ENCODE measurements around the gene MYO7A.

Gene MYO7A

DNA sequence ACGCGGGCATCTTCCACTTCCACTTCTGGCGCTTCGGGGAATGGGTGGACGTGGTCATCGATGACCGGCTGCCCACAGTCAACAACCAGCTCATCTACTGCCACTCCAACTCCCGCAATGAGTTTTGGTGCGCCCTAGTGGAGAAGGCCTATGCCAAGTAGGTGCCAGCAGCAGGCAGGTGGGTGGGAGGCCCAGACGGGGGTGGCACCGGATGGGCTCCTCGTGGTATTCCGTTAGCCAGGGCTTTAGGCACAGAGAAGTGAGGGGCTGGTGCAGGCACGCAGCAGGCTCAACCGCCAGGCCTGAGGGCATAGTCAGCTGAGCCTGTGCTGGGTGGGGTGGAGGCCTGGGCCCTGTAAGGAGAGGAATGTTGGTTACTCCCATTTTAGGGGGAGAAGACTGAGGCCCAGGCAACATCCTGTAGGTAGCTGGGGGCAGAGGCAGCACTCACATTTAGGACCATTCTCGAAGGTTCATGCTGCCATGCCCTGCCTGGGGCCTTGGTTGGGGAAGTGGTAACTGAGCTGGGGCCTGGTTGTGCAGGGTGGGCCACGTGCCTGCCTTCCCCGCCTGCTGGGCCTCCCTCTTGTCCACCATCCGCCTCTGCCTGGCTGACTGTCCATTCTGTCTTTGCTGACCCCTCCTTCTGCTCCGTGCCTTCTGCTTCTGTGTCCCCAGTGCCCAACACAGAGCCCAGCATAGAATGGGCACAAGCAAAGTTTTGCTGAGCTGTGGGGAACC lies 15.2 kb upstream of the MYO7A start:
- DNase-seq = no peak

DNA sequence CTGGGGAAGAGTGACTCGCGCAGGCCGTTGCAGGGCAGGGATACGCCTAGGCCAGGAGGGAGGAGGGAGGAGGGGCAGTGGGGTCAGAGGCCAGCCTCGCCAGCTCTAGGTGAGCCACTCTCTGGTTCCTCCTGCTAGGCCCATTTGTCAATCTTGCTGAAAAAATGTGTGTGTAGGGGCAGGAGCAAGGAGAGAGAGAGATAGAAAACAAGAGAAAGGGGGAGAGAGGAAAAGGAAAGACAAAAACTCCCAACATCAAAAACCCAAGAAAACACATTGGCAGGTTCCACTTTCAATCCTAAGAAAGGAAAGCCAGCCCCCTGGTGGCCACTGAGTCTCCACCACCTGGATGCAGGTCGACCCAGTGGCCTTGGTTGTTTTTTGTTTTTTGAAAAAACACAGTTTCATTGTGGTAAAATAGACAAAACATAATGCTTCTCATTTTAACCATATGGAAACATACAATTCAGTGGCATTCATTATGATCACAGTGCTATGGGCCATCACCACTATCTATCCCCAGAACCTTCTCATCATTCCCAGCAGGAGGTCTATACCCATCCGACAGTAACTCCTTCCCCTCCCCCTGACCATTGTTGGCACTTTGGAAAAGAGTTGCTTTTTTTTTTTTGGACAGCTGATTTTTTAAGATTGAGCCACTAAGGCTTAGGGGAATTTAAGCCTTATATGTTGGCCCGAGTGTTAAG lies 14.5 kb upstream of the MYO7A start:
- DNase-seq = peak; percentile 13 to 24

DNA sequence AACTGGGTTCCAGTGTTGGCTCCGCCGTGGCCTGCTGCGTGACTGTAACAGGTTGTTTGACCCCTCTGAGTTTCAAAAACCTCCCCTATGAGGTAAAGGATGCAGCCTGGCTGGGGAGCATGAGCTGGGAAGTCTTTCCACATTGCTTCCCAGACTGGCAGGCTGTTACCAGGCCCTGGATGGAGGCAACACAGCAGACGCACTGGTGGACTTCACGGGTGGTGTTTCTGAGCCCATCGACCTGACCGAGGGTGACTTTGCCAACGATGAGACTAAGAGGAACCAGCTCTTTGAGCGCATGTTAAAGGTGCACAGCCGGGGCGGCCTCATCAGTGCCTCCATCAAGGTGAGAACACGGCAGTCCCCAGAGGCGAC lies 14.0 kb upstream of the MYO7A start:
- no peak for DNase-seq

DNA sequence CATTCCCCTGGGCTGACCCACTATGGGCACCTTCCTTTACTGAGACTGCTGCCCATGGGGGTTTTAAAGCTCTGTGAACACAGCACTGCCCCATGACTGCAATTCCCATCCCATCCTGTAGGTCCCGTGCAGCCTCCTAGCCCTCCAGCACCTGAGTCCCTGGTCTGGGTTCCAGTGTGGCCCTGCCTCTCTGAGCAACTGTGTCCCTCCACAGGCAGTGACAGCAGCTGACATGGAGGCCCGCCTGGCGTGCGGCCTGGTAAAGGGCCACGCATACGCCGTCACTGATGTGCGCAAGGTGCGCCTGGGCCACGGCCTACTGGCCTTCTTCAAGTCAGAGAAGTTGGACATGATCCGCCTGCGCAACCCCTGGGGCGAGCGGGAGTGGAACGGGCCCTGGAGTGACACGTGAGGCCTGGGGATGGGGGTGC lies 12.8 kb upstream of the MYO7A start:
- DNase-seq = no peak

DNA sequence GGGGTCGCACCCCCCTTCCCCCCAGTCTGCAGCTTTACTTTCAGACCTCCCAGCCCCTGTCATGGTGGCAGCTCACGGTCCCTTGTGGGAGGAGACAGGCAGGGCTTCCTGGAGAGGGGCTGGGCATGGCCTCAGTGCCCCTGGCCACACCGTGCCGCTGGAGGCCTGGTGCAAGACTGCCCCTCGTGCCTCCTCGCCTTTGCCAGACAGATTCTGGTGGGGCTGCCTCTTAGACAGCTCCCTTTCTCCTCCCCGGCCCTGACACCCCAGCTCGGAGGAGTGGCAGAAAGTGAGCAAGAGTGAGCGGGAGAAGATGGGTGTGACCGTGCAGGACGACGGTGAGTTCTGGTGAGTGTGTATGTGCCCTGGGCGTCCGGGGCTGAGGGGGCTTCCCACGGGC lies 12.1 kb upstream of the MYO7A start:
- DNase-seq = no peak

DNA sequence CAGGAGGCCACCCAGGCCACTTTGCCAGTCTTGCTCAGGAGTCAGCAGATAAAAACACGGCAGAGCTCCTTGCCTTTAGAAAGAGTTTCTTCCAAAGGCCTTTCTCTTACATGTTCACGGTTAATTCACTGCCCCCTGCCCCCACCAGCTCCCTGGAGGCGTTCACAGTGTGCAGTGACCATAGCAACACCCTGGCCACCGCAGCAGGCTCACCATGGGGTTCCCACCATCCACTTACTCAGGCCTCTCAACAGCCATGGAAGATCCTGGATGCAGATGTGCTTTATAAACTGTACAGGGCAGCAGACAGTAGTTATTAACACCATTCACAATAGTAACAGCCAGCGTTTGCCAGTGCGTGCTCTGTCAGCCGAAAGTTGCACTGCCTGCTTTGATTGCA lies 10.6 kb upstream of the MYO7A start:
- DNase-seq = no peak

DNA sequence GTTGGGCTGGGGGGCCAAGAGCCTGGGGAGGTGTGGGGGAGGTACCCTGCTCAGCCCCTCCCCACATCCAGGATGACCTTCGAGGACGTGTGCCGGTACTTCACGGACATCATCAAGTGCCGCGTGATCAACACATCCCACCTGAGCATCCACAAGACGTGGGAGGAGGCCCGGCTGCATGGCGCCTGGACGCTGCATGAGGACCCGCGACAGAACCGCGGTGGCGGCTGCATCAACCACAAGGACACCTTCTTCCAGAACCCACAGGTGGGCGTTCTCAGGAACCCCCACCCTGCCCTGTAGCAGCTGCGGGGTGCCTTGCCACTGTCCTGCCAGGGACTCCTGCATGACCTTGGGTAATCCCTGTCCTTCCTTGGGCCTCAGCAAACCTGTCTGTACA lies 10.0 kb upstream of the MYO7A start:
- no peak for DNase-seq

DNA sequence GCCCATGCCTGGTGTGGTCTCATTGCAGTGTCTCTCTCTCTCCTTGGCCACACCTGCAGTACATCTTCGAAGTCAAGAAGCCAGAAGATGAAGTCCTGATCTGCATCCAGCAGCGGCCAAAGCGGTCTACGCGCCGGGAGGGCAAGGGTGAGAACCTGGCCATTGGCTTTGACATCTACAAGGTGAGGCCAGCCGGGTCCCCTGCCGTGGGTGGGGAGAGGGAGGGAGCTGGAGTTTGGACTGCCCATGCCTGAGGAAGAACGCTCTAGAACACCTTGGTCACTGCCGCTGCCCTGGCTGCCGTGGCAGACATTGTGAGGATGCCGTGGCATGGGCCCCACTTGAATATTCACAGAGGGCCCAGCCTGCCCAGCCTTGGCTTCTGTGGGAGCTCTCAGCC lies 9.1 kb upstream of the MYO7A start:
- no peak for DNase-seq

DNA sequence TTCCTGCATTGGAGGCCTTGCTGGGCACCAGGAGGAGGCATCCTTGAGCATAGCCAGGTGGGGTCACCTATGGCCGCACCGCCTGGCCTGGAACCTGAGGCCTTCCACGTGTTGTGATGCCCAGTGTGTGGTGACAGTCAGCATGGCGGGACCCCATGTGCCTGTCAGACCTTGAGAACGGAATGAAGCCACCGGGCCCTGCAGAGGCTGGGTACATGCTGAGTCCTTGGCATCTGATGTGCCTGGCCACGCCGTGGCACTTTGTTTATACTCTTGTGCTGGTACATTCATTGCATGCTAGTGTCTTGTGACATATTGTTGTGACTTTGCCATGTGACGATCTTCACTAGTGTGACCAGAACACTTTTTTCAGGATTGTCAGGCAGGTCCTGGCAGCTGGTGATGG lies 8.5 kb upstream of the MYO7A start:
- no peak for DNase-seq

DNA sequence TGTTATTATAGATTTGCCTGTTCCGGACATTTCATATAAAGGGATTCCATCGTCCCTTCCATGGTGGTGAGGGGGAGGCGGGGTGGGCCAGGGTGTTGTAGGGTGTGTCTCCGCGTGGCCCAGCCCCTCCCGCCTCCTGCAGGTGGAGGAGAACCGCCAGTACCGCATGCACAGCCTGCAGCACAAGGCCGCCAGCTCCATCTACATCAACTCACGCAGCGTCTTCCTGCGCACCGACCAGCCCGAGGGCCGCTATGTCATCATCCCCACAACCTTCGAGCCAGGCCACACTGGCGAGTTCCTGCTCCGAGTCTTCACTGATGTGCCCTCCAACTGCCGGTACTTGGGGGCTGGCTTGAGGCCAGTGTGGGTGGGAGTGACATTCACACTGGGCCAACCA lies 7.5 kb upstream of the MYO7A start:
- DNase-seq = no peak

DNA sequence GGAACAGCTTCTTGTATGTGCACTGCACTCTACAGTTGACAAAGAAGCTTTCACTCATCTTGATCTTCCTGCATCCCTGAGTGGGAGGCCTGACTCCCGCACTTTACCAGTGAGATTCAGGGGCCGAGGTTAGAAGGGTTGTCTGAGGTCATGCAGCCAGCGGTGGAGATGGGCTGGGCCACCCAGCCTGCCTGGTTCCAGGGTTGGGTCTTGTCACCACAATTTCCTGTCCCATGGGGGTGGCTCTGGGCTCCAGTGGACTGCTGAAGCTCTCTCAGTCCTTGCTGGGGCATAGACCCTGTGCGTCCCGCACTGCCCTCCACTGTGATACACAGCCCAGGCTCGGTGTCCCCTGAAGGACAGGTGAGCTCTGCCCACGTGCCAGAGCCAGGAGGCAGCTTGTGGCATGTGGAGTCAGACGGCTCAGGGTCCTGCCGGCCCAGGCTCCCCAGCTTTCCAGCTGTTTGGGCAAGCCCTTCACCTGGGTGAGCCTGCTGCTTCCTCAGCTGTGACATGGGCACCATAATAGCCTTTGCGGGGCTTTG lies 6.9 kb upstream of the MYO7A start:
- no peak for DNase-seq

DNA sequence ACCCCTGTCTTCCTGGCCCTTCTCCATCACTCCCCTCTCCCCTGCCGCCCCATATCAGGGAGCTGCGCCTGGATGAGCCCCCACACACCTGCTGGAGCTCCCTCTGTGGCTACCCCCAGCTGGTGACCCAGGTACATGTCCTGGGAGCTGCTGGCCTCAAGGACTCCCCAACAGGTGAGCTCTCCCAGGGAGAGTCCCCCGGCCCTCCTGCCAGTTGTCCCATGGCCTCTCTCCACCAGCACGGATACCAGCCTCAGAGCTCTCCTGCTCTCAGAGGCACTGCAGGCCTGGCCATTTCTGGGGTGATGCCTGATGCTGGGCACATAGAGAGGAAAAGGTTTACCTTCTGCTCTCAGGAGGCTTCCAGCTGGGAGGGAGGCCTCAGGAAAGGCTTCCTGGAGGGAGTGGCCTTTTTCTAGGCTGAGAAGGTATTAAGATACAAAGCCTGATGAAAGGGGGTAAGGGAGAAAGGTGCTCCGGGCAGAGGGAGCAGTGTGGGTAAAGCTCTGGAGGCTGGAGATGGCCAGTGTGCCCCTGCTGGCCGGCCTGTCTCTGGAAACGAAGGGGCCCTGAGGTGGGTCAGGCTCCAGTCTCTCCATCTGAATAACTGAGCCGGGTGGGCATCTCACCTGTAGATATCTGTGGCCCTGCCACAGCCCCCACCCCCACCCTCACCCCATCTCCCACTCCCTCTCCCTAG lies 6.0 kb upstream of the MYO7A start:
- no peak for DNase-seq

DNA sequence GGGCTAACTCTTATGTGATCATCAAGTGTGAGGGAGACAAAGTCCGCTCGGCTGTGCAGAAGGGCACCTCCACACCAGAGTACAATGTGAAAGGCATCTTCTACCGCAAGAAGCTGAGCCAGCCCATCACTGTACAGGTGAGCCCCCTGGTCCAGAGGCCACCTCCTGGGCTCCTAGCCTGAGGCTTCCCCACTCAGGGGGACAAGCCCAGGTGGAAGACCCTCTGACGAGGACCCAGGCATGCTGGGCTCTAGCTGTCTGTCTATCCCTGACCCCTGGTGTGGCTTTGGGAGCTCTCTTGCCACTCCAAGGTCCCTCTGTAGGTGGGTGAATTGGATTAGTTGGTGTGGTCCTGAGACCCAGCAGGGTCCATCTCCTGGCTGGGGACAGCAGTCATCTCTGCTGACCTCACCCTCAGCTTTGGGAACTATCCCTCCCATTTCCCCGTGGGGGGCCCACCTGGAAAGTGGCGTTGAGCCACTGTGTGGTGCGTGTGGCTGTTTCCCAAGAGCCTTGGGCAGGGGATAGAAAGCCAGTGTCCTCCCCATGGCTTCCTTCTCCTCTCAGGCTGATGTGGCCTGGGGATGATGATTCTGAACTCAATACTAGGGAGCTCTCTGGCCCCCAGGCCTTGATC lies 5.4 kb upstream of the MYO7A start:
- DNase-seq = no peak

DNA sequence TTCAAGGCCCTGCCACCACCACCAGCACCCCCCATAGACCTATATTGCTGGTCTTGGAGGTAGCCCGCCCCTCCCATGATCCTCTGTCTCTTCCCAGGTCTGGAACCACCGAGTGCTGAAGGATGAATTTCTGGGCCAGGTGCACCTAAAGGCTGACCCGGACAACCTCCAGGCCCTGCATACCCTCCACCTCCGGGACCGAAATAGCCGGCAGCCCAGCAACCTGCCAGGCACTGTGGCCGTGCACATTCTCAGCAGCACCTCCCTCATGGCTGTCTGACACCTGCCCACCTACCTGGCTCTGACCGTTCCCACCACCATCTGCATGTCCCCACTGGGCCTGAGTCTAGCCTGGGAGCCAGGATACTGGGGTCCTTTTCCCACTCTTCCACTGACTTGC lies 4.5 kb upstream of the MYO7A start:
- DNase-seq = no peak

DNA sequence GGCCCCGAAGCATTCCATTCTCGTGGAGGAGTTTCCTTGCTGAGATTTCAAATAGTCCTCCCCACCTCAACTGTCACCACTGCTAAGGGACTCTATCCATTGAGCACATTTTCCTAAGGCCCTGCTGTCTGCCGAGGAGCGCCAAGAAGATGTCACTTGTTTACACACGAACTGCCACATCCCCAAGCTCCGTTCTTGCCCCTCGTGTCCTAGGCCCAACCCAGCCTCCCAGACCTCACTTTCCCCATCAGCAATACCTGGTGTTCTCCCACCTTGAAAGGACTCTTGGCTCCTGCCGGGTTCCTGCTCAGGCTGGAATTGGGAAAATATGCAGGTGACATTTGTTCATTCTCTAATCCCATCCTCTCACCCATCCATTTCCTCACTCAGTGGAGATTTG lies 4.0 kb upstream of the MYO7A start:
- DNase-seq = no peak

DNA sequence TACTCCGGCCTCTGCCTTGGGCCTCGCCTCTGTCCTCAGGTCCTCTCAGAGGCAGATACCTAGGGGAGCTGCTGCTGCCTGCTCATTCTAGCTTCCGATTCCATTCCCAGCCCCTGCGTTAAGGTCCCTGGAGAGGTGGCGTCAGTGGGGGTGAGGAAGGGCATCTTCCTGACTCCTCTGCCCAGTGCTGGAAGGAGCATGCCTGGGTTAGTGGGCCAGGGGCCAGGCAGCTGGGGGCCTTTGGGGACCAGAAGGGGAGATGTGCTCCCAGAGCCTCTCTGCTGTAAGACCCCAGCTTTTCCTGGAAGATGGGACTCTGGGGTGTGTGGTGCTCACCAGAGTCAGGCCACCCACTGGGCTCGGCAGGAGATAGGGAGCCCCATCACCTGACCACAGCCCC lies 3.6 kb upstream of the MYO7A start:
- DNase-seq = no peak

DNA sequence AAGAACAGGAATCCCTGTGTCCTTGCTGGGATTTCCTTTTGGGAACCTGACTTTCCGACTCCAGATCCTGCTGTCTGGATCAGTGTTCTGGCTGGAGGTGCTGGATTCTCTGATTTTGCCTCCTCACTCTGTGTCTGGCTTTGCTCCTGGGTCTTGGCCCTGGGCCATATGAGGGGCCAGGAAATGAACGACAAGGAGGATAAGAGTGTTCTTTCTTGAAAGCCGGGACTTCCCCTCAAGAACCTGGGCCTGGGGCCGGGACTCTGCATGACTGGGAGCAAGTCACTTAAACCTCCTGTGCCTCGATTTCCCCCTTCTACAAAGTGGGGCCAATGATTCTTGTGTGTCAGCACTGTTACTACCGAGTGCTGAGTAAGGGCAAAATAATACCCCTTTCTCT lies 2.9 kb upstream of the MYO7A start:
- DNase-seq = no peak

DNA sequence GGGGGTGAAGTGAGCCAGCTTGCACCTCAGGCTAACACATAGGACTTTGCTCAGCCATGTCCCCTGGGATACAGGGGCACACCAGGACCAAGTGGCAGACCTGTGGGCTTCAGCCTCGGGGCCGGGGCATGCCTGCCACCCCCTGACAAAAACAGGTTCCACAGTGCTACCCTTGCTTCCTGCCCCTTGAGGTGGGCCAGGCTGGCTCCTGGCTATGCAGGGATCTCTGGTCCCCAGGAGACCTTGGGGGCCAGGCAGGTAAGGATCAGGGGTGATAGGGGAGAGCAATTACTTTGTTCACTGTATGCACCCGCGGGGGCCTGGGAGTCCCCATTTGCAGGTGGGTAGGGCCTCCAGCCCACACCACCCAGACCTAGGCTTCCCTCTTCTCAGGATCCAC lies 2.4 kb upstream of the MYO7A start:
- no peak for DNase-seq

DNA sequence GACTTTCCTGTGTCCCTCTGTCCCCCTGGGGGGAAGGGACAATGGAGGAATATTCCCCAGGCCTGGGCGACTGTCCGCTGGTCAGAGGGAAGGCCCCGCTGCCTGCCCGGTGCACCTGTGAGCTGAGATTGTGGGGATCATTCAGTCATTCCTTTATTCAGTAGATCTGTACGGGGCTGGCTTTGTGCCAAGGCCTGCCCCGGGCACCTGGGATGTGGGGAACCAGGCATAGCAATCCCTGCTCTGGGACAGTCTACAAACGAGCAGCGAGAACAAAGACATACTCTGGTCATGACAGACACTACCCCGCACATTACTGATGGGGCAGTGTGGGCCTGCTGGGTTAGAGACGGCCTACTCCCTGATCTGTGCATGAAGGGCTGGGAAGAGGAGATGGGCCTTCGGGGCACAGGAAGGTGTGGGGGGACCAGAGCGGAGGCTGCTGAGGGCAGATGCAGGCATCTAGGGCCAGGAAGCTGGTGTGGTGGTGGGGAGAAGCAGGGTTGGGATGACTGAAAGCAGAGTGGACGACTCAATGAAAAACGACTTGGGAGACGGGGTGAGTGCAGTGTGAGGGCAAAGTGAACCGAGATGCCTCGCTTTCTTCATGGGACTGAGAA lies 1.8 kb upstream of the MYO7A start:
- DNase-seq = no peak

DNA sequence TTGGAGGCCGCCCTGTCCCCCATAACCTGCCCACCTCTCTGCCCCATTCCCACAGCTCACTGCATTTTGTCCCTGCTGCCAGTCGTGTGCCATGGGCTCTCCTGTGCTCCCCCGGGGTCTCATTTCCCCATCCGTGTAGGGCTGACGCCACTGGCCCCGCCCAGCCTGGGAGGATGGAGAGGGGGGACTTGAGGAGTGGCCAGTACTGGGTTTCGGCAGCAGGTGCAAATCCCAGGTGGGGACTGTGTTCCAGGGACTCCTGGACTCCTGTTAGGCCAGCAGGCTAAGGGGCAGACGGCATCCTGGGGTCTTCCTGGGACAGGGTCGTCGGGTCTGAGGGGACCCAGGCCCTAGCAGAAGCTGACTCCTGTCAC lies 1.2 kb upstream of the MYO7A start:
- DNase-seq = no peak

DNA sequence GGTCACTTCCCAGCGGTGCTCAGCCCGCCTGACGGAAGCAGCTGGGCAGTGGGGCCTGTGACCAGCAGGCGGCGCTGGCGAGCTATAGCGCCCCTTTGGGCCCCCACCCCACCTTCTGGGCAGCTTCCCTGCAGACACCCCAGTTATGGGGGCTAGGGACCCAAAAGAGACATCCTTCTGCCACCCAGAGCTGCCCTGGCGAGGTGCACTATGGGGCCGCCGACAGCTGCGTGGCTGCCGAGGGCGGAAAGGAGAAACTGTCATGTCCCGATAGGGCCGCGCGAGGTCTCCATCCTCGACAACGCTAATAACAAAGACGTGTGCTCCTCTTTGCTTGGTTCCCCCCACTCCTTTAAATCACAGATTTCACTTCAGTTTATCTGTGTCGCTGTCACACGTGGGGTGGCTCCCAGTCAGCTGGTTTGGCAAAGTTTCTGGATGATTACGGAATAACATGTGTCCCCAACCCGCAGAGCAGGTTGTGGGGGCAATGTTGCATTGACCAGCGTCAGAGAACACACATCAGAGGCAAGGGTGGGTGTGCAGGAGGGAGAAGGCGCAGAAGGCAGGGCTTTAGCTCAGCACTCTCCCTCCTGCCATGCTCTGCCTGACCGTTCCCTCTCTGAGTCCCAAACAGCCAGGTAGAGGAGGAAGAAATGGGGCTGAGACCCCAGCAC lies 673 bp upstream of the MYO7A start:
- no peak for DNase-seq

DNA sequence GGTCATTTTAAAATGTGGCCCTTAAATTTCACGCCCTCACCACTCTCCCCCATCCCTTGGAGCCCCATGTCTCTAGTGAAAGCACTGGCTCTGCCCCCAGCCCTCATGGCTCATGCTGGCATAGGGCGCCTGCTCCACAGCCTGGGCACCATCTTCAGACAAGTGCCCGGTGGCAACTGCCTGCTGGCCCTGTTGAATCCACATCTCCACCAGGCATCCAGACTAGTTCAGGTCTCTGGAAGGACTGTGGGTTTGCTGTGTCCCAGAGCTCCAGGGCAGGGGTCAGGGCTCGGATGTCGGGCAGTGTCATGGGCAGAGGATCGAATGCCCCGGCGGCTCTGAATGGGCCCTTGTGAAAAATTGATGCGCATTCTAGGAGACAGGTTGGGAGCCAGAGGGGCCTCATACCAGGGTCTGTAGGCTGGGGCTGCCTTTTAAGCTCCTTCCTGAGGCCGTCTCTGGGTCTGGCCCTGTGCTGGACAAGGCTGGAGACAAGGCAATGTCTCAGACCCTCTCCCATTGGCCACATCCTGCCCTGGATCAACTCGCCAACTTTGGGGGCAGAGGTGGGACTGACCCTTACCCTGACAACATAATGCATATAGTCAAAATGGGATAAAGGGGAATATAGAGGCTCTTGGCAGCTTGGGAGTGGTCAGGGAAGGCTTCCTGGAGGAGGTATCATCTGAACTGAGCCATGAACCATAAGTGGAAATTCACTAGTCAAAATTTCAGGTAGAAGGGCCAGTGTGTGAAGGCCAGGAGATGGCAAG lies 1.2 kb downstream of the MYO7A start:
- DNase-seq = no peak
